Ascending aorta (tissue), 2 donors: ENCODE data around the gene CAV1. TPM values are rescaled to one million over a fixed set of nuclear protein-coding genes. Genes with fewer than 3 reads are reported as not detected.

Experiments used
- DNase-seq, 2 donors: peaks; one replicate each; pipeline ENCODE4 v3.0.0-alpha.2; 2019; ENCODE audit warnings: low spot score in 2 of 2
- H3K27ac ChIP-seq, 2 donors: fragments of 200-600 bp; sonication (generic); one replicate each; pipeline ENCODE4 v1.5.1; 2016 to 2017; ENCODE audit warnings: mild to moderate bottlenecking in 1 of 2
- H3K27me3 ChIP-seq: fragments of 200-600 bp; sonication (generic); one replicate; pipeline ENCODE4 v1.5.1; 2017
- H3K36me3 ChIP-seq, 2 donors: fragments of 200-600 bp; sonication (generic); one replicate each; pipeline ENCODE4 v1.5.1; 2016
- H3K4me1 ChIP-seq, 2 donors: fragments of 200-600 bp; sonication (generic); one replicate each; pipeline ENCODE4 v1.5.1; 2016 to 2017; ENCODE audit warnings: mild to moderate bottlenecking in 1 of 2
- H3K4me3 ChIP-seq, 2 donors: fragments of 200-600 bp; sonication (generic); one replicate each; pipeline ENCODE4 v1.5.1; 2016 to 2017; ENCODE audit warnings: mild to moderate bottlenecking in 1 of 2
- H3K9me3 ChIP-seq, 2 donors: fragments of 200-600 bp; sonication (generic); one replicate each; pipeline ENCODE4 v1.5.1; 2016
- CTCF ChIP-seq, 3 experiments: fragments of 200-600 bp in 2 of 3; fragments of 450-650 bp in 1 of 3; sonication (generic) in 2 of 3; IDR thresholded peaks; one replicate each; pipeline ENCODE4 v1.5.1; 2016 to 2019; ENCODE audit warnings: antibody characterized with exemption in 3 of 3, mild to moderate bottlenecking in 1 of 3, moderate library complexity in 1 of 3
- intact Hi-C: fragments of 100-400 bp; cut with DNase I; formaldehyde crosslinking; loops from one replicate; pipeline ENCODE4 v1.15.1; 2023
- total RNA-seq: library from RNA; depleted of rRNA; stranded (reverse); fragments of >200 nt; gene quantifications from one replicate; pipeline ENCODE4 v1.1.0, GENCODE V29; 2016

The CAV1 gene
- total RNA-seq, 1 donor from 2014 or later: 156 TPM

GRCh38 chr7:116547347-116547746 lies 22.5 kb downstream of the CAV1 start:
- Histone ChIP-seq H3K9me3 (no peaks in the 10 kb centered on the region), H3K27me3 (no peaks in the 10 kb centered on the region), H3K36me3 (peaks cover 0 to 15% of the 10 kb centered on the region in 2 donors), H3K27ac (peak overlapping the region; percentile 65 to 72), H3K4me1 (peaks cover 0 to 10% of the 10 kb centered on the region in 2 donors), H3K4me3 (no peak overlapping the region)
- intact Hi-C loops: no loop called here
- TF ChIP-seq CTCF (IDR thresholded peaks at IDR 0.05): no peak
- DNase-seq: no peak

- H3K4me1 ChIP-seq: peaks cover 2 to 13% of the 10 kb centered on the region in 2 donors
- peaks cover 0 to 9% of the 10 kb centered on the region in 2 donors for H3K36me3 ChIP-seq
- TF ChIP-seq CTCF (IDR thresholded peaks at IDR 0.05): no peak
- peak overlapping the region; percentile 65 to 72 for H3K27ac ChIP-seq
- DNase-seq: no peak
- H3K27me3 ChIP-seq: no peaks in the 10 kb centered on the region
- no peak overlapping the region for H3K4me3 ChIP-seq
- intact Hi-C loops: no loop called here
- no peaks in the 10 kb centered on the region for H3K9me3 ChIP-seq
These were observed 23.7 kb downstream of the CAV1 start for GRCh38 chr7:116548506-116548905.

DNA sequence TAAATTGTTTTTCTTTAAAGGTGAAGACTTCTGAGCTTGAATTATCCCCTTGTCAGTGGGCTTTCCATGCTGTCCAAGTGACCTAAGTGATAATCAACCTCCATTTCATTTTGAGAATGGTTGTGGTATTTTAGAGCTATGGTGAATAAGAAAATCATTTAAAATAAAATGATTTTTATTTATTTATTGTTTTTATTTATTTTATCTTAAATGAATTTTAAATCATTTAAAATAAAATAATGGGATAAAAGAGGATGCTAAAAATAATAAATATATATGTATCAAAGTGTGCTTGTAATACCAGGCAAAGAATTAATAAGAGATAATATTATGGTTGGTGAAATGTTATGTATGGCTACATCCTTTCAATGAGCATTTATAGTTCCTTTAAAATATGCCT lies 24.5 kb downstream of the CAV1 start:
- Histone ChIP-seq H3K4me3 (no peak overlapping the region), H3K36me3 (peaks cover 0 to 7% of the 10 kb centered on the region in 2 donors), H3K9me3 (no peaks in the 10 kb centered on the region), H3K4me1 (peaks cover 2 to 21% of the 10 kb centered on the region in 2 donors), H3K27ac (peak overlapping the region; percentile 72 to 80), H3K27me3 (no peaks in the 10 kb centered on the region)
- no peak for DNase-seq
- intact Hi-C loops: no loop called here
- TF ChIP-seq CTCF (IDR thresholded peaks at IDR 0.05): no peak

DNA sequence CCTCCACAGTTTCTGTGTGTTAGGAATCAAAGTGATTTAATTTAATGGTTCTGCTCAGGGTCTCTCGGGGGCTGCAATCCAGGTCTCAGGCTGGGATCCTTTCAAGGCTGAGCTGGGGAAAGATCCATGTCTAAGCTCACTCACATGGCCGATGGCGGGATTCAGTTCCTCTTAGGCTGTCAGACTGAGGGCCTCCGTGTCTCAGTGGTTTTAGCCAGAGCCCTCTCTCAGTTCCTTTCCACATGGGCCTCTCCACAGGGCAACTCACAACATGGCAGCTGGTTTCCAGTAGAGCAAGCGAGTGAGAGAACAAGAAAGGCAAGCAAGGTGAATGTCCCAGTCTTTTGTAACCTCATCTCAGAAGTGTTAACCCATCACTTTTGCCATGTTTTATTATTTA lies 26.9 kb downstream of the CAV1 start:
- no peaks in the 10 kb centered on the region for H3K27me3 ChIP-seq
- no peaks in the 10 kb centered on the region for H3K9me3 ChIP-seq
- intact Hi-C loops: no loop called here
- H3K27ac ChIP-seq: peak overlapping the region; percentile 80 to 92
- DNase-seq: no peak
- peaks cover 6 to 25% of the 10 kb centered on the region in 2 donors for H3K4me1 ChIP-seq
- no peak for TF ChIP-seq CTCF (IDR thresholded peaks at IDR 0.05)
- no peak overlapping the region for H3K4me3 ChIP-seq
- H3K36me3 ChIP-seq: peaks cover 0 to 4% of the 10 kb centered on the region in 2 donors

- Histone ChIP-seq H3K36me3 (peaks cover 0 to 4% of the 10 kb centered on the region in 2 donors), H3K27ac (peak overlapping the region; percentile 80 to 92), H3K4me3 (no peak overlapping the region), H3K27me3 (no peaks in the 10 kb centered on the region), H3K9me3 (no peaks in the 10 kb centered on the region), H3K4me1 (peaks cover 8 to 31% of the 10 kb centered on the region in 2 donors)
- no peak for TF ChIP-seq CTCF (IDR thresholded peaks at IDR 0.05)
- intact Hi-C loops: no loop called here
- DNase-seq: no peak
These were observed 27.8 kb downstream of the CAV1 start for GRCh38 chr7:116552602-116553001.
